ENCODE results near the gene ST6GALNAC3. TPM values are rescaled to one million over a fixed set of nuclear protein-coding genes. Genes with fewer than 3 reads are reported as not detected.

ST6GALNAC3 gene
- total and polyA plus RNA-seq, 4 donors = 0.50 to 20.2 (median 5.9) TPM

DNA sequence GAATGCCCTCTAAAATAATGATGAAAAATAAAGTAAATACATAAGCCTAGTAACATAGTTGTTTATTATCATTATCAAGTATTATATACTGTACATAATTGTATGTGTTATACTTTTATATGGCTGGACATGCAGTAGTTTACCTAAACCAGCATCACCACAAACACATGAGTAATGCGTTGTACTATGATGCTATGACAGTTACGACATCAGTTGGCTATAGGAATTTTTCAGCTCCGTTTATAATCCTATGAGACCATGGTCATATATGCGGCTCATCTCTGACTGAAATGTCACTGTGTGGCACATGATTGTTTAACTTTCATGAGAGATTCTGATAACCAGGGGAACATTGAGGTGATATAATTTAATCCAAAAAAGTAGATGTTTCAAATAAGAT lies 352.1 kb downstream of the ST6GALNAC3 start:
- intact Hi-C loops (cut with DNase I) = loop anchor here in 1 of 2 donors (10.0 kb wide), 1 partner anchor 438 kb away; the partner anchor contains the start of gene ST6GALNAC5
- H3K36me3 ChIP-seq (ENCODE audit: control insufficient read depth in 1 of 2, insufficient read depth in 2 of 2, low read length in 1 of 2) = no peaks in the 10 kb centered on the region
- no peaks in the 10 kb centered on the region for H3K9me3 ChIP-seq (ENCODE audit: control insufficient read depth, low read length)
- ATAC-seq (ENCODE audit: low FRiP score) (no peak), DNase-seq (no peak)
- H3K4me1 ChIP-seq (ENCODE audit: control insufficient read depth in 1 of 2, insufficient read depth in 2 of 2, low read length in 2 of 2) = peaks cover 3 to 12% of the 10 kb centered on the region in 2 donors
- H3K4me3 ChIP-seq (ENCODE audit: low read length in 2 of 2) = no peak overlapping the region
- WGBS, 2 donors = 95 to 96% methylated on average over 4 of the region's 4 CpGs
- H3K27ac ChIP-seq (ENCODE audit: low read depth in 1 of 2, low read length in 2 of 2) = no peak overlapping the region
- no peaks in the 10 kb centered on the region for H3K27me3 ChIP-seq (ENCODE audit: control insufficient read depth in 1 of 2, insufficient read depth in 2 of 2, low read length in 1 of 2)

GRCh38 chr1:76428028-76428427 lies 353.5 kb downstream of the ST6GALNAC3 start:
- Histone ChIP-seq H3K9me3 (ENCODE audit: control insufficient read depth, low read length) (no peaks in the 10 kb centered on the region), H3K27me3 (ENCODE audit: control insufficient read depth in 1 of 2, insufficient read depth in 2 of 2, low read length in 1 of 2) (no peaks in the 10 kb centered on the region), H3K36me3 (ENCODE audit: control insufficient read depth in 1 of 2, insufficient read depth in 2 of 2, low read length in 1 of 2) (no peaks in the 10 kb centered on the region), H3K27ac (ENCODE audit: low read depth in 1 of 2, low read length in 2 of 2) (no peak overlapping the region), H3K4me3 (ENCODE audit: low read length in 2 of 2) (no peak overlapping the region), H3K4me1 (ENCODE audit: control insufficient read depth in 1 of 2, insufficient read depth in 2 of 2, low read length in 2 of 2) (peaks cover 3 to 11% of the 10 kb centered on the region in 2 donors)
- no peak for ATAC-seq (ENCODE audit: low FRiP score)
- intact Hi-C loops (cut with DNase I) = loop anchor here in 1 of 2 donors (10.0 kb wide), 1 partner anchor 437 kb away; the partner anchor contains the start of gene ST6GALNAC5
- 94 to 96% methylated on average over 2 of the region's 2 CpGs for WGBS, 2 donors
- DNase-seq = no peak

DNA sequence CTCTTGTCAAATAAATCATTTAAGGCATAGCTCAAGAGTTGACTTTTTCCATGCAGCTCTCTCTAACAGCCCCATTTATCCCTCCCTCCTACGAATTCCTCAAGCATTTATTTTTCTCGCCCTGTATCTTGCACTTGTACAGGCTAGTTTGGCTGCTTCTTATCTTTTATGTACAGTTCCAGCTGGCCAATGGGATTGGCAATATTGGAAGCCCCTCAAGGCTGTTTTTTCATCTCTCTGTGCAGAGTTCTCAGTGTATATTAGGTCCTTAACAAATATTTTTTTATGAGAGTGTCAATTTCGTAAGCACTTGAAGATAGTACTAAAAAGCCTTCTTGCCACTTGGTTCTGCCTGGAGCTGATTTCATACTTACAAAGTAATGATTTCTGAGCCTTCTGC lies 356.0 kb downstream of the ST6GALNAC3 start:
- Histone ChIP-seq H3K9me3 (ENCODE audit: control insufficient read depth, low read length) (no peaks in the 10 kb centered on the region), H3K36me3 (ENCODE audit: control insufficient read depth in 1 of 2, insufficient read depth in 2 of 2, low read length in 1 of 2) (no peaks in the 10 kb centered on the region), H3K27me3 (ENCODE audit: control insufficient read depth in 1 of 2, insufficient read depth in 2 of 2, low read length in 1 of 2) (no peaks in the 10 kb centered on the region), H3K4me3 (ENCODE audit: low read length in 2 of 2) (no peak overlapping the region), H3K4me1 (ENCODE audit: control insufficient read depth in 1 of 2, insufficient read depth in 2 of 2, low read length in 2 of 2) (peaks cover 3% of the 10 kb centered on the region in 2 donors), H3K27ac (ENCODE audit: low read depth in 1 of 2, low read length in 2 of 2) (peak overlapping the region in 1 of 2 donors; percentile 93)
- WGBS, 2 donors = 5 to 6% methylated on average over 3 of the region's 3 CpGs
- ATAC-seq (ENCODE audit: low FRiP score) (no peak), DNase-seq (no peak)
- intact Hi-C loops (cut with DNase I) = no loop called here

DNA sequence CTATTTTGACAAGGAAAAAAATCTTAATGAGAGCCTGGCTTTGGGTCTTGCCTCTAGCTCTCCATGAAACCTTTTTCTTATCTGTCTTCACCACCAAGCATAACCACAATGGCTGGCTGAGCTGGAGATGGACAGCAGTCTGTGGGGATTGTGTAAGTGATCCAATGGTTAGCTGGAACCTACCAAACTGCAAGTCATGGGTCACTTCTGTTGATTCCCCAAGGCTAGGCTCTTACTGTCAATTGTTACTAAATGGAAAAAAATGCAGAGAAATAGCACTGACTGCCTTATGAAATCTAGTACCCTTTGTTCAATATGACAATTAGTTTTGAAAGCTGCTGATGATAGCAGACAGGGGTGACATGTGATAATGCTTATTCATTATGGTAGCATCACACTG lies 359.0 kb downstream of the ST6GALNAC3 start:
- ATAC-seq (ENCODE audit: low FRiP score) (no peak), DNase-seq (no peak)
- no peak overlapping the region for H3K27ac ChIP-seq (ENCODE audit: low read depth in 1 of 2, low read length in 2 of 2)
- peaks cover 3% of the 10 kb centered on the region in 2 donors for H3K4me1 ChIP-seq (ENCODE audit: control insufficient read depth in 1 of 2, insufficient read depth in 2 of 2, low read length in 2 of 2)
- no peaks in the 10 kb centered on the region for H3K27me3 ChIP-seq (ENCODE audit: control insufficient read depth in 1 of 2, insufficient read depth in 2 of 2, low read length in 1 of 2)
- no peak overlapping the region for H3K4me3 ChIP-seq (ENCODE audit: low read length in 2 of 2)
- intact Hi-C loops (cut with DNase I) = no loop called here
- H3K36me3 ChIP-seq (ENCODE audit: control insufficient read depth in 1 of 2, insufficient read depth in 2 of 2, low read length in 1 of 2) = no peaks in the 10 kb centered on the region
- H3K9me3 ChIP-seq (ENCODE audit: control insufficient read depth, low read length) = no peaks in the 10 kb centered on the region

GRCh38 chr1:76443217-76443616 lies 368.7 kb downstream of the ST6GALNAC3 start:
- Histone ChIP-seq H3K4me3 (ENCODE audit: low read length in 2 of 2) (no peak overlapping the region), H3K27ac (ENCODE audit: low read depth in 1 of 2, low read length in 2 of 2) (no peak overlapping the region), H3K9me3 (ENCODE audit: control insufficient read depth, low read length) (peaks cover 2% of the 10 kb centered on the region), H3K4me1 (ENCODE audit: control insufficient read depth in 1 of 2, insufficient read depth in 2 of 2, low read length in 2 of 2) (no peaks in the 10 kb centered on the region), H3K27me3 (ENCODE audit: control insufficient read depth in 1 of 2, insufficient read depth in 2 of 2, low read length in 1 of 2) (no peaks in the 10 kb centered on the region), H3K36me3 (ENCODE audit: control insufficient read depth in 1 of 2, insufficient read depth in 2 of 2, low read length in 1 of 2) (no peaks in the 10 kb centered on the region)
- ATAC-seq (ENCODE audit: low FRiP score) (no peak), DNase-seq (no peak)
- WGBS, 2 donors = 89 to 91% methylated on average over 3 of the region's 3 CpGs
- intact Hi-C loops (cut with DNase I) = no loop called here

DNA sequence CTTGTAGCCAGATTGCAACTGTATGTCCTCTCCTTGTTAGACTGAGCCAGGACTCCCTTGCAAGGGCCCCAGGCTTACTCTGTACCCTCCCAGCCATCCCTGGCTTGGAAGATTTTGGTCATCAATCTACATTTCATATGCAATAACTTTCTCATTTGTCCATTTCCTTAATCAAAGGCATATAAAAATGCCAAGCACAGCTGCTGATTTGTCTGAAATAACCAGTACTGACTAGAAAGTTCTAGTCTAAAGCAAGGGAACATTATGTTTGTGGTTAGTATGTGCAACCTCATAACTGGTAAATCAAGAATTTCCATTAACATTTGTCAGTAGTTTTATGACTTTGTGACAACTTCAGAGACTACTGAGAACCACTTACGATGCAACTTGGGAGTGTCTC lies 370.2 kb downstream of the ST6GALNAC3 start:
- no peaks in the 10 kb centered on the region for H3K36me3 ChIP-seq (ENCODE audit: control insufficient read depth in 1 of 2, insufficient read depth in 2 of 2, low read length in 1 of 2)

DNA sequence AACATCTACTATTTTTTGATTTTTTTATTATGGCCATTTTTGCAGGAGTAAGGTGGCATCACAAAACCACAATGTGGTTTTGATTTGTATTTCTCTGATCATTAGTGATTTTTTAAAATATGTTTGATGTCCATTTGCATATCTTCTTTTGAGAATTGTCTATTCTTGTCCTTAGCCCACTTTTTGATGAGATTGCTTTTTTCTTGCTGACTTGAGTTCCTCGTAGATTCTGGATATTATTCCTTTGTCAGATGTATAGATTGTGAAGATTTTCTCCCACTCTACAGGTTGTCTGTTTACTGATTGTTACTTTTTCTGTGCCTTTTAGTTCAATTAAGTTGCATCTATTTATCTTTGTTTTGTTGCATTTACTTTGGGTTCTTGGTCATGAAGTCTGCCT lies 375.7 kb downstream of the ST6GALNAC3 start:
- 92 to 93% methylated on average over 1 of the region's 1 CpG for WGBS, 2 donors
- intact Hi-C loops (cut with DNase I) = no loop called here
- ATAC-seq (ENCODE audit: low FRiP score) = no peak

More for the DNA sequence above, 370.2 kb downstream of the ST6GALNAC3 start:
- intact Hi-C loops (cut with DNase I) = no loop called here
- DNase-seq = no peak
- peaks cover 2% of the 10 kb centered on the region for H3K9me3 ChIP-seq (ENCODE audit: control insufficient read depth, low read length)
- no peak for ATAC-seq (ENCODE audit: low FRiP score)
- no peak overlapping the region for H3K27ac ChIP-seq (ENCODE audit: low read depth in 1 of 2, low read length in 2 of 2)
- no peak overlapping the region for H3K4me3 ChIP-seq (ENCODE audit: low read length in 2 of 2)
- H3K27me3 ChIP-seq (ENCODE audit: control insufficient read depth in 1 of 2, insufficient read depth in 2 of 2, low read length in 1 of 2) = no peaks in the 10 kb centered on the region
- H3K4me1 ChIP-seq (ENCODE audit: control insufficient read depth in 1 of 2, insufficient read depth in 2 of 2, low read length in 2 of 2) = no peaks in the 10 kb centered on the region
- WGBS, 2 donors = 95 to 100% methylated on average over 1 of the region's 1 CpG

DNA sequence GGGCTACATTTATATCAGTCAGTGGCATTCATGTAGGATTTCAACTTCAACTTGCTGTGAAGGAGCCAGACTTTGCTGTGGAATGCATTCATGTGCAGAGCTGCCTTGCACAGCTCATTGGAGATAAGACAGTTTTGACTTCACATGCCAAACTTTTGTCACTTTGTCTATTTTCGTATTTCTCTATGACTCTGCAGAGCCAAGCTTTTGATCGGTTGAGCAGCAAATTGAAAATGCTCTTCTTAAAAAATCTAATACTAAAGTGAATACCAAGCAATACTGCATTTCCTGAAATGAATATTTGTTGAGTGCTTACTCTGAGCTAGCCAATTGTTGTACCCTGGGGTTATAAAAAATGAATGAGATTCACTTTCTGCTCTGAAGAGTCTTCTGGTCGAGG lies 388.7 kb downstream of the ST6GALNAC3 start:
- 33 to 41% methylated on average over 3 of the region's 3 CpGs for WGBS, 2 donors
- H3K9me3 ChIP-seq (ENCODE audit: control insufficient read depth, low read length) = no peaks in the 10 kb centered on the region
- H3K27me3 ChIP-seq (ENCODE audit: control insufficient read depth in 1 of 2, insufficient read depth in 2 of 2, low read length in 1 of 2) = no peaks in the 10 kb centered on the region
- peaks cover 0 to 6% of the 10 kb centered on the region in 2 donors for H3K4me1 ChIP-seq (ENCODE audit: control insufficient read depth in 1 of 2, insufficient read depth in 2 of 2, low read length in 2 of 2)
- H3K27ac ChIP-seq (ENCODE audit: low read depth in 1 of 2, low read length in 2 of 2) = no peak overlapping the region
- DNase-seq (no peak), ATAC-seq (ENCODE audit: low FRiP score) (no peak)
- intact Hi-C loops (cut with DNase I) = no loop called here
- H3K4me3 ChIP-seq (ENCODE audit: low read length in 2 of 2) = no peak overlapping the region
- no peaks in the 10 kb centered on the region for H3K36me3 ChIP-seq (ENCODE audit: control insufficient read depth in 1 of 2, insufficient read depth in 2 of 2, low read length in 1 of 2)

More for the DNA sequence above, 375.7 kb downstream of the ST6GALNAC3 start:
- DNase-seq = no peak
- no peaks in the 10 kb centered on the region for H3K27me3 ChIP-seq (ENCODE audit: control insufficient read depth in 1 of 2, insufficient read depth in 2 of 2, low read length in 1 of 2)
- H3K36me3 ChIP-seq (ENCODE audit: control insufficient read depth in 1 of 2, insufficient read depth in 2 of 2, low read length in 1 of 2) = no peaks in the 10 kb centered on the region
- H3K4me3 ChIP-seq (ENCODE audit: low read length in 2 of 2) = no peak overlapping the region
- H3K4me1 ChIP-seq (ENCODE audit: control insufficient read depth in 1 of 2, insufficient read depth in 2 of 2, low read length in 2 of 2) = no peaks in the 10 kb centered on the region
- H3K9me3 ChIP-seq (ENCODE audit: control insufficient read depth, low read length) = peaks cover 2% of the 10 kb centered on the region
- H3K27ac ChIP-seq (ENCODE audit: low read depth in 1 of 2, low read length in 2 of 2) = no peak overlapping the region

DNA sequence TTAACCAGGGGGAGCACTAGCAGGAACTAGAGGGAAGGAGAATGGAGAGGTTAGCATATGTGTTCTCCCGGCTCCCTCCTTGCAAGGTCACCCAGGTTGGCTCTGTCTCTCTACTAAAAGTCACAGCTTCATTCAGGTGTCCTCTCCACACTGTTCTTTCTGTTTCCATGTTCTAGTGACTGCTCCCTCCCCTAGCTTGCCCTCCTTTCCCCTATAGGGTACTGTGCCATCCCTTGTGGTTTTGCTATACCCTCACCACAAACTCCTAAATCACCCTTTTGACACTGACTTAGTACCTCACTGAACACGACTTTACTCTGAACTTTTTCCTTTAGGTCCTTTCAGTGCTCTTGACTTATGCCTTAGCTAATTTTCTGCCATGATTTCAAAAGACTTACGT lies 389.3 kb downstream of the ST6GALNAC3 start:
- ATAC-seq (ENCODE audit: low FRiP score) = no peak
- intact Hi-C loops (cut with DNase I) = no loop called here
- peaks cover 0 to 6% of the 10 kb centered on the region in 2 donors for H3K4me1 ChIP-seq (ENCODE audit: control insufficient read depth in 1 of 2, insufficient read depth in 2 of 2, low read length in 2 of 2)
- H3K27ac ChIP-seq (ENCODE audit: low read depth in 1 of 2, low read length in 2 of 2) = no peak overlapping the region
- H3K27me3 ChIP-seq (ENCODE audit: control insufficient read depth in 1 of 2, insufficient read depth in 2 of 2, low read length in 1 of 2) = no peaks in the 10 kb centered on the region
- no peak for DNase-seq
- H3K9me3 ChIP-seq (ENCODE audit: control insufficient read depth, low read length) = no peaks in the 10 kb centered on the region
- H3K36me3 ChIP-seq (ENCODE audit: control insufficient read depth in 1 of 2, insufficient read depth in 2 of 2, low read length in 1 of 2) = no peaks in the 10 kb centered on the region
- 95 to 98% methylated on average over 3 of the region's 3 CpGs for WGBS, 2 donors
- no peak overlapping the region for H3K4me3 ChIP-seq (ENCODE audit: low read length in 2 of 2)

All from aorta (tissue), 5 donors.